Neuronal stem cell (in vitro differentiated cells): Measurements from ENCODE around the gene MFN1.
A peak's percentile ranks its signal among the peaks of the same experiment; 100 is the strongest.
"Not testable (repeated sequence)": the region's sequence is repeated elsewhere in the genome, so short reads cannot be mapped to it uniquely, and the experiment has no call there.

Source experiments
- DNase-seq: peaks from one replicate; pipeline ENCODE4 v3.0.0-alpha.2; 2013; ENCODE audit warnings: low spot score
- H2AFZ ChIP-seq: one replicate; pipeline ENCODE4 v1.6.1; 2013; ENCODE audit warnings: mild to moderate bottlenecking, low read length, inconsistent platforms
- H2AK5ac ChIP-seq: 2 replicates; pipeline ENCODE4 v1.6.1; 2013; ENCODE audit warnings: low read depth, mild to moderate bottlenecking, inconsistent platforms, low read length, moderate library complexity, mixed read lengths
- H2BK120ac ChIP-seq: 2 replicates; pipeline ENCODE4 v1.6.1; 2013; ENCODE audit warnings: low read depth, mild to moderate bottlenecking, inconsistent platforms, low read length, moderate library complexity, mixed read lengths
- H2BK12ac ChIP-seq: one replicate; pipeline ENCODE4 v1.6.1; 2013; ENCODE audit warnings: low read length, inconsistent platforms
- H2BK15ac ChIP-seq: 2 replicates; pipeline ENCODE4 v1.6.1; 2013; ENCODE audit warnings: mild to moderate bottlenecking, low read length, inconsistent platforms, mixed read lengths
- H2BK5ac ChIP-seq: one replicate; pipeline ENCODE4 v1.6.1; 2013; ENCODE audit warnings: inconsistent platforms, mild to moderate bottlenecking, low read length, moderate library complexity
- H3K14ac ChIP-seq: one replicate; pipeline ENCODE4 v1.6.1; 2013; ENCODE audit warnings: low read length, inconsistent platforms
- H3K18ac ChIP-seq: 2 replicates; pipeline ENCODE4 v1.6.1; 2013; ENCODE audit warnings: low read length, inconsistent platforms
- H3K23ac ChIP-seq: 2 replicates; pipeline ENCODE4 v1.6.1; 2013; ENCODE audit warnings: low read depth, mild to moderate bottlenecking, mixed read lengths, low read length, inconsistent platforms; ENCODE audit not compliant: poor library complexity
- H3K27ac ChIP-seq: replicated peaks from 3 replicates; pipeline ENCODE4 v1.5.1; 2013; ENCODE audit warnings: low read length, inconsistent platforms
- H3K27me3 ChIP-seq, 3 experiments: 2 replicates each; pipeline ENCODE4 v1.6.1; 2013; ENCODE audit warnings: low read length in 3 of 3, mild to moderate bottlenecking in 2 of 3, inconsistent platforms in 1 of 3, low read depth in 1 of 3, mixed read lengths in 1 of 3, moderate library complexity in 1 of 3; ENCODE audit not compliant: control insufficient read depth in 3 of 3, insufficient read depth in 3 of 3
- H3K36me3 ChIP-seq, 2 donors: replicated peaks in 1 of 2; 2 replicates each; pipeline ENCODE4 v1.6.1; 2013; ENCODE audit warnings: low read length in 2 of 2; ENCODE audit not compliant: control insufficient read depth in 2 of 2, insufficient read depth in 2 of 2
- H3K4ac ChIP-seq: 2 replicates; pipeline ENCODE4 v1.6.1; 2013; ENCODE audit warnings: inconsistent platforms, mild to moderate bottlenecking, low read length, moderate library complexity
- H3K4me1 ChIP-seq, 2 donors: 1 replicate in 1 of 2; 2 replicates in 1 of 2; pipeline ENCODE4 v1.6.1; 2013; ENCODE audit warnings: low read length in 2 of 2, low read depth in 1 of 2; ENCODE audit not compliant: control insufficient read depth in 2 of 2, insufficient read depth in 1 of 2
- H3K4me2 ChIP-seq: one replicate; pipeline ENCODE4 v1.6.1; 2013; ENCODE audit warnings: mild to moderate bottlenecking, low read length, inconsistent platforms; ENCODE audit not compliant: insufficient read depth, poor library complexity, severe bottlenecking
- H3K4me3 ChIP-seq, 2 donors: 2 replicates each; pipeline ENCODE4 v1.5.1; 2013; ENCODE audit warnings: low read length in 2 of 2, mild to moderate bottlenecking in 2 of 2, inconsistent platforms in 1 of 2, moderate library complexity in 1 of 2
- H3K79me1 ChIP-seq: one replicate; pipeline ENCODE4 v1.6.1; 2013; ENCODE audit warnings: low read depth, mild to moderate bottlenecking, inconsistent platforms, low read length, moderate library complexity
- H3K9ac ChIP-seq: one replicate; pipeline ENCODE4 v1.6.1; 2013; ENCODE audit warnings: mild to moderate bottlenecking, low read depth, low read length, inconsistent platforms; ENCODE audit not compliant: poor library complexity
- H3K9me3 ChIP-seq, 2 donors: replicated peaks in 1 of 2; 2 replicates each; pipeline versions ENCODE3 to v1.6.1; 2013; ENCODE audit warnings: low read length in 2 of 2, mild to moderate bottlenecking in 2 of 2, inconsistent platforms in 1 of 2, low read depth in 1 of 2, mixed read lengths in 1 of 2, moderate library complexity in 1 of 2; ENCODE audit not compliant: control insufficient read depth in 2 of 2, insufficient read depth in 1 of 2
- H4K8ac ChIP-seq: one replicate; pipeline ENCODE4 v1.6.1; 2013; ENCODE audit warnings: low read depth, mild to moderate bottlenecking, inconsistent platforms, low read length, moderate library complexity
- H4K91ac ChIP-seq: one replicate; pipeline ENCODE4 v1.6.1; 2013; ENCODE audit warnings: low read length, low read depth, mild to moderate bottlenecking, inconsistent platforms; ENCODE audit not compliant: poor library complexity
- WGBS, 2 donors: extraction: QIAGEN DNeasy Blood & Tissue Kit; methylation state at CpG; one replicate each; pipeline ENCODE4 v1.1.7; 2013; ENCODE audit warnings: missing lambda C conversion rate in 2 of 2, mixed read lengths in 1 of 2; ENCODE audit not compliant: insufficient read length in 2 of 2, insufficient replicate concordance in 1 of 2; ENCODE audit errors: extremely low coverage in 2 of 2; 5-methylcytosine and 5-hydroxymethylcytosine counted together

The MFN1 gene

DNA sequence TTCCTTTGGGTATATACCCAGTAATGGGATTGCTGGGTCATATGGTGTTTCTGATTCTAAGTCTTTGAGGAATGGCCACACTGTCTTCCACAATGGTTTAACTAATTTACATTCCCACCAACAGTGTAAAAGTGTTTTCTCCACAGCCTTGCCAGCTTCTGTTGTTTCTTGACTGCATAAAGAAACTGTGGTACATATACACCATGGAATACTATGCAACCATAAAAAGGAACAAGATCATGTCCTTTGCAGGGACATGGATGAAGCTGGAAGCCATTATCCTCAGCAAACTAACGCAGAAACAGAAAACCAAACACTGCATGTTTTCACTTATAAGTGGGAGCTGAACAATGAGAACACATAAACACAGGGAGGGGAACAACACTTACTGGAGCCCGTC, 40.1 kb upstream of the MFN1 start:
- not testable (repeated sequence) for H3K4me2 ChIP-seq

DNA sequence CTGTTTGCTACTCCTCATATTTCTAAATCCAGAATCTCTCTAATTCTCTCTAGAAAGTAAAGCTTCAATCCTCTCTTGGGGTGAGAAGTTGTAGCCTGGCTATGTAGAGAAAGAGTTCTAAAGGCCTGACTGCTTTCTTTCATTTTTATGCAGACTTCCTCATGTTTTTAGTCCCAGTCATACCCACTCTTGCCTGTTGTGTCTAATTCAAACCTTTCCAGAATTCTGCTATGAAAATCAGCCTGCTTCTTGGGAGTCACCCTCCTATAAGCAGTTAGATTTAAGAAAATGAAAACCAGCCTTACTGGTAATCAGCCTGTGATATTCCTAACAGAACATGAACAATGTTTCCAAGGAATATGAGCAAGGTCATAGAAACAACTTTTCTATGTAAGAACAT, 39.5 kb upstream of the MFN1 start:
- H3K4me2 ChIP-seq: no peak overlapping the region
- H4K8ac ChIP-seq: no peak overlapping the region
- no peak overlapping the region for H4K91ac ChIP-seq
- no peak overlapping the region for H3K14ac ChIP-seq
- H3K9me3 ChIP-seq: no peaks in the 10 kb centered on the region
- H3K36me3 ChIP-seq: no peaks in the 10 kb centered on the region
- H3K79me1 ChIP-seq: no peaks in the 10 kb centered on the region
- no peak overlapping the region for H3K23ac ChIP-seq
- H3K4me3 ChIP-seq: no peak overlapping the region
- H2BK5ac ChIP-seq: no peak overlapping the region
- DNase-seq: no peak
- no peak overlapping the region for H2BK120ac ChIP-seq
- H2BK15ac ChIP-seq: no peak overlapping the region
- no peak overlapping the region for H2AK5ac ChIP-seq
- H2BK12ac ChIP-seq: no peak overlapping the region
- H3K4ac ChIP-seq: no peak overlapping the region
- no peak overlapping the region for H2AFZ ChIP-seq
- no peaks in the 10 kb centered on the region for H3K27me3 ChIP-seq
- no peak overlapping the region for H3K9ac ChIP-seq
- H3K18ac ChIP-seq: no peak overlapping the region
- H3K4me1 ChIP-seq: no peaks in the 10 kb centered on the region
- no peak overlapping the region for H3K27ac ChIP-seq

More for the DNA sequence above, 40.1 kb upstream of the MFN1 start:
- H3K27ac ChIP-seq, H2BK120ac ChIP-seq, H2AFZ ChIP-seq, H3K9me3 ChIP-seq, H3K4me3 ChIP-seq, H3K79me1 ChIP-seq, H4K91ac ChIP-seq, DNase-seq, H3K36me3 ChIP-seq, H3K23ac ChIP-seq, H3K18ac ChIP-seq, H3K4me1 ChIP-seq, H2BK15ac ChIP-seq, H3K4ac ChIP-seq, H3K27me3 ChIP-seq, H4K8ac ChIP-seq, H2BK12ac ChIP-seq, H3K9ac ChIP-seq, H2AK5ac ChIP-seq, H3K14ac ChIP-seq, H2BK5ac ChIP-seq: not testable (repeated sequence)
- WGBS, 2 donors: no CpG with 5 or more reads among the region's 2 CpGs

DNA sequence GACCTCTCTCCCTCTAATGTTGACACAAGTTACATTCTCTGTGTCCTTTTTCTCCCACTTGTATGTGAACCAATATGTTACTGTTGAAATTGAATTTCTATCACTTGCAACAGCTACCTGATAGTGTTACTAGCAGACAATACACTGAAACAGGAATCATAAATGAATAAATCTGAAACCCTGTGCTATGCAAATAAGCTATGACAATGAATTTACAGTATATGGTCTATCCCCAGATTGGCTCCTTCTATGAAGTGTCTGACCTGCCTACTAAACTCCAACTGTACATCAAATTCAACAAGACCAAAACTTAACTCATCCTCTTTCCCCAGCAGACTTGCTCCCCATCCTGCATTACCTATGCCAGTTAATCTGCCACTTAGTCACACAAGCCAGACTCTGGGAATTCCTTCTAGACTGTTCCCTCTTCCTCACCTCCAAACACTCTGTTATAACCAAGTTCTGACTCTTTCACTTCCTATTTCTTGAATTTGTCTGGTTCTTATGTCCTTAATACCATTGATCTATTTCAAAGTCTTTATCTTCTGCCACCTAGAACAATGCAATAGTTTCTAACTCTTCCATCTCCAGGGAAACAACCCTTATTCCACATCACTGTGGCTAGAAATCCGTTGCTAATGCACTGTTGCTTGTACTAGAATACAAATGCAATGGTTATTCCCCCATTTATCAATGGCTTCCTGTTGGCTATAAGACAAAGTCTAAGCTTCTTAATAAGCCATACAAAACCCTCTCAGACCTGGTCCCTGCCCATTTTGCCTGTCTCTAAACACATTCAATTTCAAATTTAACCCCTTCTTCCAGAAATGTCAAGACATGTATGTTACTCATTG, 38.1 kb upstream of the MFN1 start:
- Histone ChIP-seq H4K91ac (no peak overlapping the region), H2BK120ac (no peak overlapping the region), H3K4me2 (no peak overlapping the region), H3K27me3 (no peaks in the 10 kb centered on the region), H3K23ac (no peak overlapping the region), H2BK12ac (no peak overlapping the region), H3K18ac (no peak overlapping the region), H4K8ac (no peak overlapping the region), H3K4ac (no peak overlapping the region), H3K27ac (no peak overlapping the region), H3K36me3 (no peaks in the 10 kb centered on the region), H3K9me3 (no peaks in the 10 kb centered on the region), H2BK15ac (no peak overlapping the region), H2AFZ (peak overlapping the region; percentile 42), H2BK5ac (no peak overlapping the region), H3K4me3 (no peak overlapping the region), H3K14ac (no peak overlapping the region), H3K4me1 (no peaks in the 10 kb centered on the region), H3K9ac (no peak overlapping the region), H3K79me1 (no peaks in the 10 kb centered on the region), H2AK5ac (no peak overlapping the region)
- no peak for DNase-seq
- no CpG with 5 or more reads among the region's 1 CpG for WGBS, 2 donors

DNA sequence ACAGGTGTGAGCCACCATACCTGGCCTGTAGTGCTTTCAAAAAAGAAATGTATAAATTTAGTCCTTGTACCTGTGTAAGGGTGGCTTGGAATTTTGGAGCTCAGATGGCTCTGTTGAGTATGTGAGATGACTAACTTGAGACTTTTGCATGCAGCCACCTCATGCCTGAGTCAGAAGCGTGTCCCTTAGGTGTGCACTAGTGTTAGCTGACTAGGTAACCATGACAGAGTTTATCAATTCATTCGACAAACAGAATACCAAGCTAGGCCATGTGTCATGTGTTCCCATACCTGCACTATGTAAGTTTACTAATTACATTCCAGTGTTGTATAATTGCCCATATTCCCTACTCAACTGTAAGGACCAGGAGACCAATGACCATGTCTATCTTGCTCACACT, 28.6 kb upstream of the MFN1 start:
- Histone ChIP-seq H3K4me3 (no peak overlapping the region), H4K91ac (no peak overlapping the region), H3K27me3 (peaks cover 0 to 9% (median 0%) of the 10 kb centered on the region in 3 experiments), H3K27ac (no peak overlapping the region), H2AFZ (no peak overlapping the region), H3K9me3 (no peaks in the 10 kb centered on the region), H3K79me1 (no peaks in the 10 kb centered on the region), H2AK5ac (no peak overlapping the region), H2BK120ac (no peak overlapping the region), H3K4ac (no peak overlapping the region), H3K4me1 (peaks cover 0 to 2% of the 10 kb centered on the region in 2 donors), H3K4me2 (no peak overlapping the region), H3K18ac (no peak overlapping the region), H3K36me3 (no peaks in the 10 kb centered on the region), H2BK15ac (no peak overlapping the region), H3K9ac (no peak overlapping the region), H4K8ac (no peak overlapping the region), H3K14ac (no peak overlapping the region), H2BK12ac (no peak overlapping the region), H3K23ac (no peak overlapping the region), H2BK5ac (no peak overlapping the region)
- DNase-seq: no peak
- no CpG with 5 or more reads among the region's 2 CpGs for WGBS, 2 donors
